HuH-7 (cell line): ENCODE results near the gene ABCG8.

Experiments used
- DNase-seq: peaks from one replicate; pipeline ENCODE4 v3.0.0; 2011; ENCODE audit warnings: low spot score

ABCG8 gene

GRCh38 chr2:43924463-43924862 is 85.7 kb downstream of the ABCG8 start:
- DNase-seq = no peak

GRCh38 chr2:43925431-43925830 is 86.7 kb downstream of the ABCG8 start:
- no peak for DNase-seq

GRCh38 chr2:43927442-43927841 is 88.7 kb downstream of the ABCG8 start:
- no peak for DNase-seq

DNA sequence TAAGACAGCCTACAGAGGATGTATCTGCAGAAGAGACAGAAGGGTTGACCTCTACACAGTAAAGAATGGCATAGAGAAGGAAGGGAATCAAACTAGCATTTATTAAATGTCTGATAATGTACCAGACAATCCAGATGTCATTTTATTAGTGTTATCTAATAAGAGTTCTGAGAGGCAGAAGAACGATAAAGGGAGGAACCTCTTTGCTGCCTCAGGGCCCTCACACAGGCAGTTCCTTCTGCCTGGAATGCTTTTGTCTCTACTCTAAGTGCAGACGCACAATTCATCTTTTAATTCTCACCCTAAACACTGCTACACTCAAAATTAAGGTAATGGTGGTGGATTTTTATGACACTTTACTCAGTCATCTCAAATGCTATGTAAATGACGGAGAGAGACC is 92.5 kb downstream of the ABCG8 start:
- no peak for DNase-seq
